ENCODE data around the gene LYG1.
A peak's percentile ranks its signal among the peaks of the same experiment; 100 is the strongest.
"Not testable (repeated sequence)": the region's sequence is repeated elsewhere in the genome, so short reads cannot be mapped to it uniquely, and the experiment has no call there.

The LYG1 gene

GRCh38 chr2:99337113-99338028 is 36.4 kb upstream of the LYG1 start, which contains the start of gene EIF5B:
TSS of gene EIF5B (plus strand) at chr2:99337389. CDS start at chr2:99337555, 166 bp downstream.
- TF ChIP-seq CTCF (IDR thresholded peaks at IDR 0.05; ENCODE audit: insufficient read depth, low read depth, low read length, missing control alignments) = peak; percentile 67
- DNase-seq (ENCODE audit: low read depth) = peak; percentile 98
- H3K4me3 ChIP-seq (ENCODE audit: low read depth, low read length) = peak within 1 kb of the TSS; percentile 93

- TF ChIP-seq CTCF (IDR thresholded peaks at IDR 0.05; ENCODE audit: insufficient read depth, low read depth, low read length, missing control alignments) = no peak
- peak overlapping the region; percentile 93 for H3K4me3 ChIP-seq (ENCODE audit: low read depth, low read length)
- DNase-seq (ENCODE audit: low read depth) = no peak
Measured at GRCh38 chr2:99336804-99337112, 35.8 kb upstream of the LYG1 start.

GRCh38 chr2:99335911-99336803 is 35.2 kb upstream of the LYG1 start, which contains the start of gene TXNDC9:
TSS of gene TXNDC9 (minus strand) at chr2:99336333. CDS start at chr2:99333210, 3,123 bp downstream.
- peak; percentile 100 for DNase-seq (ENCODE audit: low read depth)
- peak within 1 kb of the TSS; percentile 93 for H3K4me3 ChIP-seq (ENCODE audit: low read depth, low read length)
- no peak for TF ChIP-seq CTCF (IDR thresholded peaks at IDR 0.05; ENCODE audit: insufficient read depth, low read depth, low read length, missing control alignments)

- no peak overlapping the region for H3K4me3 ChIP-seq (ENCODE audit: low read depth, low read length)
- no peak for TF ChIP-seq CTCF (IDR thresholded peaks at IDR 0.05; ENCODE audit: insufficient read depth, low read depth, low read length, missing control alignments)
- DNase-seq (ENCODE audit: low read depth) = no peak
Measured at GRCh38 chr2:99325384-99325783, 24.4 kb upstream of the LYG1 start.

GRCh38 chr2:99317873-99318200 is 16.8 kb upstream of the LYG1 start:
- not testable (repeated sequence) for DNase-seq (ENCODE audit: low read depth)

GRCh38 chr2:99317161-99317872 is 16.3 kb upstream of the LYG1 start:
- H3K4me3 ChIP-seq (ENCODE audit: low read depth, low read length) = no peak overlapping the region
- DNase-seq (ENCODE audit: low read depth) = no peak
- no peak for TF ChIP-seq CTCF (IDR thresholded peaks at IDR 0.05; ENCODE audit: insufficient read depth, low read depth, low read length, missing control alignments)

More at GRCh38 chr2:99317873-99318200, 16.8 kb upstream of the LYG1 start:
- H3K4me3 ChIP-seq (ENCODE audit: low read depth, low read length) = not testable (repeated sequence)
